ENCODE measurements around the gene CAVIN4. TPM values are rescaled to one million over a fixed set of nuclear protein-coding genes. Genes with fewer than 3 reads are reported as not detected.

Gene CAVIN4
- total RNA-seq, 6 experiments from 2014 or later: 0.12 to 0.19 (median 0.14) TPM; not detected in 2

- H3K27me3 ChIP-seq: no peaks in the 10 kb centered on the region
- 92% methylated on average over 3 of the region's 3 CpGs for WGBS (ENCODE audit: insufficient coverage, low coverage, low lambda C conversion rate, missing lambda C conversion rate)
- intact Hi-C loops (cut with DNase I): no loop called here
- H3K27ac ChIP-seq: no peak overlapping the region
- H3K36me3 ChIP-seq: no peaks in the 10 kb centered on the region
- no peak for ATAC-seq
- H3K4me1 ChIP-seq: no peaks in the 10 kb centered on the region
- no peak for TF ChIP-seq CTCF (IDR thresholded peaks at IDR 0.05)
- no peak for TF ChIP-seq POLR2A (IDR thresholded peaks at IDR 0.05)
- no peak overlapping the region for H3K4me3 ChIP-seq
- H3K9me3 ChIP-seq: no peaks in the 10 kb centered on the region
- no peak for DNase-seq
Observed at GRCh38 chr9:100573655-100574260, 4.1 kb upstream of the CAVIN4 start.

- no peak overlapping the region for H3K4me3 ChIP-seq
- ATAC-seq: no peak
- no peaks in the 10 kb centered on the region for H3K27me3 ChIP-seq
- H3K27ac ChIP-seq: no peak overlapping the region
- intact Hi-C loops (cut with DNase I): no loop called here
- no peaks in the 10 kb centered on the region for H3K9me3 ChIP-seq
- 73% methylated on average over 4 of the region's 4 CpGs for WGBS (ENCODE audit: insufficient coverage, low coverage, low lambda C conversion rate, missing lambda C conversion rate)
- no peaks in the 10 kb centered on the region for H3K36me3 ChIP-seq
- TF ChIP-seq CTCF (IDR thresholded peaks at IDR 0.05) (no peak), POLR2A (IDR thresholded peaks at IDR 0.05) (no peak)
- DNase-seq: no peak
- no peaks in the 10 kb centered on the region for H3K4me1 ChIP-seq
Observed at GRCh38 chr9:100575006-100575405, 2.9 kb upstream of the CAVIN4 start.

GRCh38 chr9:100575765-100576386 lies 2.0 kb upstream of the CAVIN4 start:
- no peaks in the 10 kb centered on the region for H3K27me3 ChIP-seq
- intact Hi-C loops (cut with DNase I): no loop called here
- H3K4me3 ChIP-seq: no peak overlapping the region
- TF ChIP-seq POLR2A (IDR thresholded peaks at IDR 0.05): no peak
- no peak for TF ChIP-seq CTCF (IDR thresholded peaks at IDR 0.05)
- H3K4me1 ChIP-seq: no peaks in the 10 kb centered on the region
- no peaks in the 10 kb centered on the region for H3K36me3 ChIP-seq
- 63% methylated on average over 2 of the region's 2 CpGs for WGBS (ENCODE audit: insufficient coverage, low coverage, low lambda C conversion rate, missing lambda C conversion rate)
- no peak overlapping the region for H3K27ac ChIP-seq
- no peaks in the 10 kb centered on the region for H3K9me3 ChIP-seq
- DNase-seq (no peak), ATAC-seq (no peak)

- Histone ChIP-seq H3K4me3 (no peak overlapping the region), H3K27me3 (no peaks in the 10 kb centered on the region), H3K27ac (no peak overlapping the region), H3K36me3 (no peaks in the 10 kb centered on the region), H3K4me1 (no peaks in the 10 kb centered on the region), H3K9me3 (no peaks in the 10 kb centered on the region)
- WGBS (ENCODE audit: insufficient coverage, low coverage, low lambda C conversion rate, missing lambda C conversion rate): 87% methylated on average over 1 of the region's 1 CpG
- no peak for ATAC-seq
- intact Hi-C loops (cut with DNase I): no loop called here
- TF ChIP-seq POLR2A (IDR thresholded peaks at IDR 0.05) (no peak), CTCF (IDR thresholded peaks at IDR 0.05) (no peak)
- DNase-seq: no peak
Observed at GRCh38 chr9:100578610-100579009, 731 bp downstream of the CAVIN4 start.

All from right lobe of liver (tissue), 6 donors.